GM10266 (cell line): ENCODE data around the gene AFAP1.

Experiments used
- DNase-seq: peaks from one replicate; pipeline ENCODE4 v3.0.0; 2012; ENCODE audit errors: extremely low spot score
- TF ChIP-seq, protein P1 (sequence below): IDR thresholded peaks from 2 replicates; pipeline ENCODE4 v1.5.1; 2012; ENCODE audit warnings: mild to moderate bottlenecking, low read depth; ENCODE audit not compliant: control insufficient read depth, insufficient read depth; ENCODE audit errors: missing control alignments

The AFAP1 gene

DNA sequence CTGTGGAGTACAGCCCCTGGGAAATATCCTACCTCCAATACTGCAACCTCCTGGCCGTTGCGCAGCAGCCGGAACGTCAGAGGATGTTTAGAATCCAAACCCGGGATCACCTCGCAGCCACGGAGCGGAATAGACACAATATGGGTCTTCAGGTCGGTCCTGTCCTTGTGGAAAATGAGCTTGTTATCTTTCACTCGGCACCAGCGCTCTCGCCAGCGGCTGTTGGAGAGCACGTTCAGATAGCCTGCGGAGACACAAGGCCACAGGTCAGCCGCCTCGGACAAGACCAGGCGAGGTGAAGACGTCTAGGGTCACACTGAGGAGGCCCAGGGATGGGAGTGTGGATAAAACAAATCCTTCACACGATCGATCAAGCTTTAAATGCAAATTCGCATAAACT lies 139.3 kb downstream of the AFAP1 start:
- TF ChIP-seq, protein P1, sequence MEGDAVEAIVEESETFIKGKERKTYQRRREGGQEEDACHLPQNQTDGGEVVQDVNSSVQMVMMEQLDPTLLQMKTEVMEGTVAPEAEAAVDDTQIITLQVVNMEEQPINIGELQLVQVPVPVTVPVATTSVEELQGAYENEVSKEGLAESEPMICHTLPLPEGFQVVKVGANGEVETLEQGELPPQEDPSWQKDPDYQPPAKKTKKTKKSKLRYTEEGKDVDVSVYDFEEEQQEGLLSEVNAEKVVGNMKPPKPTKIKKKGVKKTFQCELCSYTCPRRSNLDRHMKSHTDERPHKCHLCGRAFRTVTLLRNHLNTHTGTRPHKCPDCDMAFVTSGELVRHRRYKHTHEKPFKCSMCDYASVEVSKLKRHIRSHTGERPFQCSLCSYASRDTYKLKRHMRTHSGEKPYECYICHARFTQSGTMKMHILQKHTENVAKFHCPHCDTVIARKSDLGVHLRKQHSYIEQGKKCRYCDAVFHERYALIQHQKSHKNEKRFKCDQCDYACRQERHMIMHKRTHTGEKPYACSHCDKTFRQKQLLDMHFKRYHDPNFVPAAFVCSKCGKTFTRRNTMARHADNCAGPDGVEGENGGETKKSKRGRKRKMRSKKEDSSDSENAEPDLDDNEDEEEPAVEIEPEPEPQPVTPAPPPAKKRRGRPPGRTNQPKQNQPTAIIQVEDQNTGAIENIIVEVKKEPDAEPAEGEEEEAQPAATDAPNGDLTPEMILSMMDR, result no peak
- no peak for DNase-seq

DNA sequence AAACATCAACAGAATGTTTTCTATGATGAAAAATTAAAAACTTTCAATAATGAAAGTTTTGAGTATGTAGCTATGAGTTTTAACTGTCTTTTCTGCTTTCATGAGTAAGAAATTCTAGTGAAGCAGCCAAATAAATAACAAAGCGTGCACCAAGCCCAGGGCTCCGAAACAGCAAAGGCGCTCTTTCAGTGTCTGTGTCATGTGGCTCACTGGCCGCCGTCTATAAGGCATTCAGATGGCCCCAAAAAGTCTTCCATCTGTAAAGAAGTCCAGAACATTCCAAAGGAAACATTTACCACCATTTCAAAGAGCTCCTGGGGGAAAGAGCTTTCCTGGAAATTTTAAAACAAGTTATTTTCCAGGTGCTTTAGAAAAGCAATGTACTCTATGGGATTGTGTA lies 139.9 kb downstream of the AFAP1 start:
- TF ChIP-seq, protein P1, result no peak
- no peak for DNase-seq

DNA sequence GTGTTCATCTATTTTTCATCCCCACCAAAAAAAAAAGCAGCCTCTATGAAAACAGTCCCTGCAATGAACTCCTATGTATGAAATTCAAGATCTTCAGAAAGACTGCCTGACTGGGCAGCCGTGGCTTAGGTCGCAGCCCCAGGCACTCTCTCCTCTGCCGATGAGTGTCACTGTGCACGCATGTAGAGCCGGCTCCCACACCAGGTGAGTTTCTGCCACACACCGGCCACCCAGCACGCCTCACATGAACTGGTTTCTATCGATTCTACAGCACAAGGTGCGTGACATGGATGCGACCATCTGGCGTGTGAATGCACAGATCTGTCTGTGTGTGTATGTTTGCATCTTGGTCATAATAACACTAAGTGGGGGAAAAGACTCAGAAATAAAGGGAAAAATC lies 140.4 kb downstream of the AFAP1 start:
- TF ChIP-seq, protein P1, result no peak
- no peak for DNase-seq

DNA sequence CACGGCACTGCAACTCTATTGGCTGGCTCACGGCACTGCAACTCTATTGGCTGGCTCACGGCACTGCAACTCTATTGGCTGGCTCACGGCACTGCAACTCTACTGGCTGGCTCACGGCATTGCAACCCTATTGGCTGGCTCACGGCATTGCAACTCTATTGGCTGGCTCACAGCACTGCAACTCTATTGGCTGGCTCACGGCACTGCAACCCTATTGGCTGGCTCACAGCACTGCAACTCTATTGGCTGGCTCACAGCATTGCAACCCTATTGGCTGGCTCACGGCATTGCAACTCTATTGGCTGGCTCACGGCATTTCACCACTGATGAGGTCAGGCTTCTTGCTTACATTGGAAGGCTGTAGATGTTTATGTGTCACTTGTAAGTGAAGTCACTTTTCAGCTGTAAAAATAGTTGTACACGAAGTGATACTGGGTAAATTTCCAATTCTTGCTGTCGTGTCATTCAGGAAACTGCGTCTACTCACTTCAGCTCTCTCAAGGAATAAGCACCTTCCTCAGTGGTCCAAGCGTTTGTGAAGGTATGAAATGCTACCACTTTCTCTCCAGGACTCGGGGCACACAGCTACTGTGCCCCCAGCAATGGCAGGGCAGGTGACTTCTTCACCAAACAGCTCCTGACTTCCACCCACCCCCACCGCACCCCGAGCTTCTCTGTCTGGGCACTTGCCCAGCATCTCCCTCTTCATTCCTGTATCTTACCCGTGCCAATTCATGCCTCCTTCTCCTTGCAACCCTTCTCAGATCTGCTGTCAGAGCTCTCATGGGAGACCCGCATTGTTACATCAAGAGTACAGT lies 141.3 kb downstream of the AFAP1 start:
- TF ChIP-seq, protein P1, result no peak
- DNase-seq, result no peak

DNA sequence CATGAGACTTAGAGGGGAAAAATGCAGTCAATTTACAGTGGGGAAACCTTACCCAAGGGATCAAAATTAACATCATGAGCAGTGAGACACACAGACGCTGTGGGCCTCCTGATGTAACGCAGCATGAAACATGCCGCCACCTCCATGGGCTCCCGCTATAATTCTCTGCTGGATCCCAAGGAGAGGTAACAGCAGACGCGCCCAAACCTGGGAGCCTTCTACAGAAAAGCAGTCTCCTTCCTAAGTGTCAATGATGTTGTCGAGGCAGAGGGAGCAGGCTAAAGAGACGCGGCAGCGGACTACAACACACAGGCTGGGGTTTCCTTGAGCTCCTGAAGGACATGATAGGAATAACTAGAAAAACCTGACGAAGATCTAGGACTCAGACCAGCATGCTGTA lies 142.3 kb downstream of the AFAP1 start:
- no peak for DNase-seq
- TF ChIP-seq, protein P1, result no peak

DNA sequence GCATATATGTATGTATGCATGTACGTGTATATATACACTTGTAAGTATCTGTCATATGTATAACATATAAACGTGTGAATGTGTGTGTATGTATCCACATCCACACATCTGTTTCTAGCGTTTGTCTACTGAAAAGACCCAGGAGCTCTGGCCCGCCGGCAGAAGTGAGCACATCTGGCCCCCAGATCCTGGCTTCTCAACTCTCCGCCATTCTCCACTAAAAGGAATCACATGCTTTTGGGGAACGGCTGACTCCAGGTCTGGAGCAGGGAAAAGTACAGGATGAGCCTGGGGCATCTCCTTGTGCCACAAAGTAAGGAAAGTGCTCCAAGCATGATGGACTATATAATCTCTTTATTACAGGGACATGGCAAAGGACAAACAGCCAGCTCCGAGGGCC lies 143.7 kb downstream of the AFAP1 start:
- TF ChIP-seq, protein P1, result no peak

DNA sequence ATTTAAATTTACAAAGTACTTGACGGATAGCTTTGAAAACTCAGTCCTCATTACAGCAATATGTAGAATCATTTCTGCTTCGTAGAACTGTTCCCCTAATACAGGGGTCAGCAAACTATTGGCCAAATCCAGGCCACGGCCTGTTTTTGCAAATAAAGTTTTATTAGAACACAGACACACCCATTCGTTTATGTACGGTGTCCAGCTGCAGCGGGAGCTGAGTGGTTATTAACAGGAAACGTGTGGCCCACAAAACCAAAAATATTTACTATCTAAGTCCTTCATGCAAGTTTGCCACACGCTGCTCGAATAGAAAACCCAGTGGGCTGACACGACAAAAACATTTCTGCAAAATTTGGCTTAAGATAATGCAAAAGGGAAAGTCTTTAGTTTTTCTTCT lies 146.5 kb downstream of the AFAP1 start:
- DNase-seq, result no peak
- TF ChIP-seq, protein P1, result no peak

More for the DNA sequence above, 143.7 kb downstream of the AFAP1 start:
- no peak for DNase-seq
